IMR-90 (cell line): ENCODE data around the gene NAMPT. TPM values are rescaled to one million over a fixed set of nuclear protein-coding genes. Genes with fewer than 3 reads are reported as not detected.

Experiments
- ATAC-seq: fragments of 200-7000 bp; cut with Tn5 transposase; 2 replicates; pipeline ENCODE4 v1.9.1; 2020; ENCODE audit warnings: low read depth, mild to moderate bottlenecking, moderate library complexity
- BruUV-seq: library from RNA; stranded (reverse); fragments of 400-500 nt; replicated peaks from 2 replicates; lab custom pipeline; 2021; lab: Mats Ljungman, UMichigan
- CTCF ChIA-PET: fragments of 300-600 bp; formaldehyde crosslinking; extraction: SDS; loops from one replicate; lab custom pipeline; 2021; ENCODE audit warnings: antibody characterized with exemption; lab: Yijun Ruan, JAX
- POLR2A ChIA-PET: fragments of 300-600 bp; sonication (Branson Sonifier 250); formaldehyde crosslinking; loops from one replicate; lab custom pipeline; 2022; ENCODE audit warnings: antibody characterized with exemption; ENCODE audit not compliant: unreplicated experiment; lab: Charles Lee
- DNase-seq: peaks from one replicate; pipeline ENCODE4 v3.0.0; 2013
- H2AFZ ChIP-seq: replicated peaks from 2 replicates; pipeline ENCODE3; 2013; ENCODE audit warnings: low read length, mild to moderate bottlenecking; ENCODE audit not compliant: poor library complexity
- H2AK5ac ChIP-seq: 2 replicates; pipeline ENCODE4 v1.6.1; 2013; ENCODE audit warnings: low read depth, low read length, inconsistent platforms
- H2AK9ac ChIP-seq: replicated peaks from 2 replicates; pipeline ENCODE3; 2013; ENCODE audit warnings: mild to moderate bottlenecking, low read depth, low read length, moderate library complexity; ENCODE audit not compliant: poor library complexity
- H2BK120ac ChIP-seq: 2 replicates; pipeline ENCODE4 v1.6.1; 2013; ENCODE audit warnings: low read depth, low read length, inconsistent platforms
- H2BK15ac ChIP-seq: 3 replicates; pipeline ENCODE4 v1.6.1; 2013; ENCODE audit warnings: low read depth, low read length, inconsistent platforms
- H2BK20ac ChIP-seq: 2 replicates; pipeline ENCODE4 v1.6.1; 2013; ENCODE audit warnings: low read depth, mild to moderate bottlenecking, inconsistent platforms, low read length, moderate library complexity
- H2BK5ac ChIP-seq: 2 replicates; pipeline ENCODE4 v1.6.1; 2013; ENCODE audit warnings: mild to moderate bottlenecking, low read depth, low read length, inconsistent platforms; ENCODE audit not compliant: poor library complexity, severe bottlenecking
- H3K14ac ChIP-seq: replicated peaks from 2 replicates; pipeline ENCODE4 v1.6.1; 2013; ENCODE audit warnings: low read depth, low read length, inconsistent platforms
- H3K18ac ChIP-seq: 2 replicates; pipeline ENCODE4 v1.6.1; 2013; ENCODE audit warnings: low read depth, low read length, control low read depth
- H3K23ac ChIP-seq: 2 replicates; pipeline ENCODE4 v1.6.1; 2013; ENCODE audit warnings: low read depth, low read length, inconsistent platforms
- H3K27ac ChIP-seq: 2 replicates; pipeline ENCODE4 v1.5.1; 2013; ENCODE audit warnings: mild to moderate bottlenecking, control low read depth, low read length; ENCODE audit not compliant: insufficient read depth
- H3K27me3 ChIP-seq: 2 replicates; pipeline ENCODE4 v1.6.1; 2013; ENCODE audit warnings: low read length; ENCODE audit not compliant: control insufficient read depth, insufficient read depth
- H3K36me3 ChIP-seq: 2 replicates; pipeline ENCODE4 v1.6.1; 2013; ENCODE audit warnings: low read length, mixed read lengths; ENCODE audit not compliant: control insufficient read depth, insufficient read depth
- H3K4ac ChIP-seq: 2 replicates; pipeline ENCODE4 v1.6.1; 2013; ENCODE audit warnings: low read depth, low read length, inconsistent platforms
- H3K4me1 ChIP-seq: 2 replicates; pipeline ENCODE4 v1.6.1; 2013; ENCODE audit warnings: low read length, mixed read lengths; ENCODE audit not compliant: control insufficient read depth, insufficient read depth
- H3K4me2 ChIP-seq: 2 replicates; pipeline ENCODE4 v1.6.1; 2013; ENCODE audit warnings: low read depth, mild to moderate bottlenecking, control low read depth, low read length, moderate library complexity
- H3K4me3 ChIP-seq: 2 replicates; pipeline ENCODE4 v1.5.1; 2013; ENCODE audit warnings: low read depth, mild to moderate bottlenecking, control low read depth, low read length, moderate library complexity; ENCODE audit not compliant: insufficient read depth
- H3K56ac ChIP-seq: 2 replicates; pipeline ENCODE4 v1.6.1; 2013; ENCODE audit warnings: low read length, inconsistent platforms; ENCODE audit not compliant: insufficient read depth; ENCODE audit errors: extremely low read depth
- H3K79me1 ChIP-seq, 2 experiments: 2 replicates each; pipeline ENCODE4 v1.6.1; 2013; ENCODE audit warnings: low read length in 2 of 2, inconsistent platforms in 1 of 2, low read depth in 1 of 2
- H3K9ac ChIP-seq: 2 replicates; pipeline ENCODE4 v1.6.1; 2013; ENCODE audit warnings: low read depth, low read length, control low read depth
- H3K9me1 ChIP-seq: 2 replicates; pipeline ENCODE4 v1.6.1; 2013; ENCODE audit warnings: low read length, inconsistent platforms; ENCODE audit not compliant: insufficient read depth
- H3K9me3 ChIP-seq: 2 replicates; pipeline ENCODE4 v1.6.1; 2013; ENCODE audit warnings: low read length; ENCODE audit not compliant: control insufficient read depth, insufficient read depth
- H4K20me1 ChIP-seq: 2 replicates; pipeline ENCODE4 v1.6.1; 2013; ENCODE audit warnings: low read length, inconsistent platforms; ENCODE audit not compliant: insufficient read depth
- H4K5ac ChIP-seq: 2 replicates; pipeline ENCODE4 v1.6.1; 2013; ENCODE audit warnings: mild to moderate bottlenecking, low read depth, low read length, control low read depth
- H4K8ac ChIP-seq, 2 experiments: 2 replicates each; pipeline ENCODE4 v1.6.1; 2013; ENCODE audit warnings: low read depth in 2 of 2, low read length in 2 of 2, control low read depth in 1 of 2, inconsistent platforms in 1 of 2
- H4K91ac ChIP-seq: 2 replicates; pipeline ENCODE4 v1.6.1; 2013; ENCODE audit warnings: low read depth, low read length, inconsistent platforms; ENCODE audit not compliant: insufficient read depth
- BHLHE40 ChIP-seq: fragments of 150-350 bp; IDR thresholded peaks from 2 replicates; pipeline ENCODE4 v1.6.1; 2016; ENCODE audit warnings: mild to moderate bottlenecking, low read depth, low read length
- CEBPB ChIP-seq: IDR thresholded peaks from 2 replicates; pipeline ENCODE4 v1.6.1; 2012; ENCODE audit warnings: low read depth, low read length, improper control_type of control experiment
- CHD1 ChIP-seq: IDR thresholded peaks from 2 replicates; pipeline ENCODE4 v1.6.1; 2012; ENCODE audit warnings: low read depth, low read length, improper control_type of control experiment
- CTCF ChIP-seq: conservative IDR thresholded peaks from 2 replicates; pipeline ENCODE4 v1.5.1; 2012; ENCODE audit warnings: mild to moderate bottlenecking, low read depth, low read length, improper control_type of control experiment
- ELK1 ChIP-seq: fragments of 150-350 bp; IDR thresholded peaks from 2 replicates; pipeline ENCODE4 v1.6.1; 2016; ENCODE audit warnings: low read depth, mild to moderate bottlenecking, low read length, moderate library complexity, borderline replicate concordance
- FOS ChIP-seq: fragments of 150-350 bp; IDR thresholded peaks from 2 replicates; pipeline ENCODE4 v1.6.1; 2016; ENCODE audit warnings: low read depth, low read length
- MAFK ChIP-seq: IDR thresholded peaks from 2 replicates; pipeline ENCODE4 v1.6.1; 2012; ENCODE audit warnings: low read depth, low read length, improper control_type of control experiment
- MAZ ChIP-seq: IDR thresholded peaks from 2 replicates; pipeline ENCODE4 v1.6.1; 2012; ENCODE audit warnings: low read depth, mild to moderate bottlenecking, low read length, improper control_type of control experiment, moderate library complexity, borderline replicate concordance
- MXI1 ChIP-seq: IDR thresholded peaks from 2 replicates; pipeline ENCODE4 v1.6.1; 2012; ENCODE audit warnings: low read depth, mild to moderate bottlenecking, low read length, moderate library complexity, borderline replicate concordance
- NFE2L2 ChIP-seq: fragments of 150-350 bp; IDR thresholded peaks from 2 replicates; pipeline ENCODE4 v1.6.1; 2016; ENCODE audit warnings: low read depth, mild to moderate bottlenecking, low read length
- POLR2A ChIP-seq: IDR thresholded peaks from 2 replicates; pipeline ENCODE4 v1.6.1; 2012; ENCODE audit warnings: mild to moderate bottlenecking, low read depth, low read length
- RAD21 ChIP-seq: IDR thresholded peaks from 2 replicates; pipeline ENCODE4 v1.6.1; 2012; ENCODE audit warnings: low read length, improper control_type of control experiment
- RCOR1 ChIP-seq: IDR thresholded peaks from 2 replicates; pipeline ENCODE4 v1.6.1; 2012; ENCODE audit warnings: mild to moderate bottlenecking, low read length, improper control_type of control experiment; ENCODE audit not compliant: insufficient replicate concordance
- RFX5 ChIP-seq: IDR thresholded peaks from 2 replicates; pipeline ENCODE4 v1.8.0; 2012; ENCODE audit warnings: low read depth, mild to moderate bottlenecking, low read length, moderate library complexity
- SMC3 ChIP-seq: fragments of 150-350 bp; IDR thresholded peaks from 2 replicates; pipeline ENCODE4 v1.6.1; 2016; ENCODE audit warnings: low read depth, mild to moderate bottlenecking, antibody characterized with exemption, low read length, moderate library complexity
- USF2 ChIP-seq: fragments of 150-350 bp; IDR thresholded peaks from 2 replicates; pipeline ENCODE4 v1.6.1; 2017; ENCODE audit warnings: mild to moderate bottlenecking, antibody characterized with exemption, low read length, low read depth
- WGBS, 2 experiments: methylation state at CpG; one replicate each; pipeline versions ENCODE4 v1.1.5 to v1.1.7; 2013; ENCODE audit warnings: missing lambda C conversion rate in 2 of 2; ENCODE audit not compliant: insufficient read length in 1 of 2; ENCODE audit errors: extremely low coverage in 2 of 2; 5-methylcytosine and 5-hydroxymethylcytosine counted together
- dilution Hi-C: fragments of 300-500 bp; cut with HindIII; formaldehyde crosslinking; loops from one replicate; pipeline ENCODE4 v1.14.3; 2018; ENCODE audit warnings: low sequenced_read_pairs; ENCODE audit not compliant: unreplicated experiment
- in situ Hi-C: fragments of 300-500 bp; cut with MboI; formaldehyde crosslinking; loops from 3 replicates; pipeline ENCODE4 v1.14.3; 2019; ENCODE audit warnings: low sequenced_read_pairs, inconsistent platforms, mixed read lengths
- intact Hi-C: fragments of 100-400 bp; cut with micrococcal nuclease; formaldehyde crosslinking; loops from 2 replicates; pipeline ENCODE4 v1.10.0; 2022
- polyA plus RNA-seq, 3 experiments: library from polyadenylated mRNA; depleted of rRNA; stranded (reverse); fragments of >200 nt; gene quantifications; 2 replicates each; pipeline ENCODE4 v1.2.3, GENCODE V29; 2012; ENCODE audit warnings: low replicate concordance in 1 of 3
- total RNA-seq: library from RNA; depleted of rRNA; stranded (reverse); fragments of >200 nt; gene quantifications from 2 replicates; pipeline ENCODE4 v1.2.3, GENCODE V29; 2012

Gene NAMPT
- total and polyA plus RNA-seq, 2 of the 4 experiments (the other 2 are of a cell fraction), result 13.3 to 31.7 TPM

GRCh38 chr7:106278695-106279094 lies 6.1 kb downstream of the NAMPT start:
- H2BK120ac ChIP-seq, result no peak overlapping the region
- H3K4me3 ChIP-seq, result no peak overlapping the region
- H2AK5ac ChIP-seq, result no peak overlapping the region
- no peak for ATAC-seq
- no peak overlapping the region for H2AFZ ChIP-seq
- H2BK5ac ChIP-seq, result no peak overlapping the region
- dilution Hi-C loops (no loop called here), in situ Hi-C loops (loop anchor here (10.0 kb wide), 1 partner anchor 186 kb away; no protein-coding TSS in a partner anchor), intact Hi-C loops (no loop called here)
- no peak overlapping the region for H2AK9ac ChIP-seq
- no peak overlapping the region for H3K4ac ChIP-seq
- POLR2A ChIA-PET, result no interaction called here
- H3K14ac ChIP-seq, result no peak overlapping the region
- no peak for DNase-seq
- H3K4me1 ChIP-seq, result no peaks in the 10 kb centered on the region
- no peaks in the 10 kb centered on the region for H3K9me3 ChIP-seq
- H3K4me2 ChIP-seq, result no peak overlapping the region
- CTCF ChIA-PET, result interaction anchor here (1.1 kb wide), 1 partner anchor 102 kb away, joined by 3 read pairs; no protein-coding TSS in a partner anchor
- TF ChIP-seq RAD21, result no peak
- no peak for TF ChIP-seq NFE2L2
- TF ChIP-seq CHD1, result no peak
- TF ChIP-seq MAFK, result no peak
- no peak for TF ChIP-seq RFX5
- no peak for TF ChIP-seq POLR2A
- no peak for TF ChIP-seq RCOR1
- no peak for TF ChIP-seq CEBPB
- no peak for TF ChIP-seq SMC3
- no peak for TF ChIP-seq MXI1
- no peak for TF ChIP-seq BHLHE40
- no peak for TF ChIP-seq CTCF
- TF ChIP-seq FOS, result no peak
- no peak for TF ChIP-seq MAZ
- no peak for TF ChIP-seq USF2
- no peak for TF ChIP-seq ELK1
- no CpG with 5 or more reads among the region's 2 CpGs for WGBS, 2 experiments
- no peak overlapping the region for H4K5ac ChIP-seq
- no peak overlapping the region for H3K9ac ChIP-seq
- no peak overlapping the region for H3K56ac ChIP-seq
- H4K8ac ChIP-seq, result no peak overlapping the region
- H3K27me3 ChIP-seq, result no peaks in the 10 kb centered on the region
- no peak overlapping the region for H3K27ac ChIP-seq
- no peak overlapping the region for H4K91ac ChIP-seq
- no peak overlapping the region for H2BK20ac ChIP-seq
- no TSS peak for BruUV-seq
- peaks cover 15% of the 10 kb centered on the region for H3K36me3 ChIP-seq
- no peak overlapping the region for H3K18ac ChIP-seq
- peaks cover 26 to 44% of the 10 kb centered on the region in 2 experiments for H3K79me1 ChIP-seq
- H3K9me1 ChIP-seq, result peaks cover 5% of the 10 kb centered on the region
- H4K20me1 ChIP-seq, result peaks cover 28% of the 10 kb centered on the region
- H2BK15ac ChIP-seq, result no peak overlapping the region
- no peak overlapping the region for H3K23ac ChIP-seq
